ENCODE measurements around the gene CCDC184. TPM values are rescaled to one million over a fixed set of nuclear protein-coding genes. Genes with fewer than 3 reads are reported as not detected.

The CCDC184 gene
- polyA plus RNA-seq, 1 donor (not counting 4 experiments of a cell fraction or from before 2014, with no cell fraction given), result 0.21 TPM

- Histone ChIP-seq H3K79me2 (ENCODE audit: control insufficient read depth, insufficient read depth, low read length) (no peaks in the 10 kb centered on the region), H3K9me3 (ENCODE audit: control insufficient read depth, low read depth, low read length) (no peaks in the 10 kb centered on the region), H3K9ac (ENCODE audit: control insufficient read depth, extremely low read depth, insufficient read depth, low read length) (no peak overlapping the region), H4K20me1 (ENCODE audit: control insufficient read depth, extremely low read depth, insufficient read depth, low read length) (no peaks in the 10 kb centered on the region), H3K4me3 (ENCODE audit: control insufficient read depth in 2 of 3, extremely low read depth in 1 of 3, insufficient read depth in 2 of 3, low read depth in 1 of 3, low read length in 3 of 3) (peak overlapping the region in 1 of 3 experiments; percentile 55), H2AFZ (ENCODE audit: control insufficient read depth, low read length) (no peak overlapping the region), H3K36me3 (ENCODE audit: control insufficient read depth in 2 of 2, extremely low read depth in 1 of 2, insufficient read depth in 2 of 2, low read length in 2 of 2) (no peaks in the 10 kb centered on the region), H3K4me1 (ENCODE audit: control insufficient read depth, extremely low read depth, insufficient read depth, low read length) (peaks cover 14% of the 10 kb centered on the region), H3K27me3 (ENCODE audit: control insufficient read depth, extremely low read depth, insufficient read depth, low read length) (peaks cover 56% of the 10 kb centered on the region), H3K4me2 (ENCODE audit: control insufficient read depth, extremely low read depth, insufficient read depth, low read depth, low read length) (peak overlapping the region; percentile 44), H3K27ac (ENCODE audit: control insufficient read depth, insufficient read depth, low read length) (no peak overlapping the region), H3K9me1 (ENCODE audit: control insufficient read depth, extremely low read depth, insufficient read depth, low read length) (no peaks in the 10 kb centered on the region)
- dilution Hi-C loops (cut with MboI; ENCODE audit: extremely low pct_ligation_motif_present, low sequenced_read_pairs), result no loop called here
- DNase-seq (ENCODE audit: low read depth, low spot score), result no peak
- peak; percentile 5 for FAIRE-seq
- TF ChIP-seq EZH2 (IDR thresholded peaks at IDR 0.05; ENCODE audit: low read length), result no peak
- no peak for TF ChIP-seq CTCF (optimal IDR thresholded peaks at IDR 0.05 in 1 of 3, IDR thresholded peaks at IDR 0.05 in 1 of 3, conservative IDR thresholded peaks at IDR 0.05 in 1 of 3; ENCODE audit: extremely low read depth in 1 of 3, insufficient read depth in 2 of 3, low read length in 3 of 3)
These were observed 1.9 kb downstream of the CCDC184 start for GRCh38 chr12:48185181-48185919.

GRCh38 chr12:48187916-48188695 lies 4.7 kb downstream of the CCDC184 start:
- H3K9ac ChIP-seq (ENCODE audit: control insufficient read depth, extremely low read depth, insufficient read depth, low read length), result no peak overlapping the region
- FAIRE-seq (no peak), DNase-seq (ENCODE audit: low read depth, low spot score) (no peak)
- TF ChIP-seq EZH2 (IDR thresholded peaks at IDR 0.05; ENCODE audit: low read length) (no peak), CTCF (optimal IDR thresholded peaks at IDR 0.05 in 1 of 3, IDR thresholded peaks at IDR 0.05 in 1 of 3, conservative IDR thresholded peaks at IDR 0.05 in 1 of 3; ENCODE audit: extremely low read depth in 1 of 3, insufficient read depth in 2 of 3, low read length in 3 of 3) (no peak)
- no peaks in the 10 kb centered on the region for H4K20me1 ChIP-seq (ENCODE audit: control insufficient read depth, extremely low read depth, insufficient read depth, low read length)
- dilution Hi-C loops (cut with MboI; ENCODE audit: extremely low pct_ligation_motif_present, low sequenced_read_pairs), result no loop called here
- no peaks in the 10 kb centered on the region for H3K36me3 ChIP-seq (ENCODE audit: control insufficient read depth in 2 of 2, extremely low read depth in 1 of 2, insufficient read depth in 2 of 2, low read length in 2 of 2)
- H3K4me2 ChIP-seq (ENCODE audit: control insufficient read depth, extremely low read depth, insufficient read depth, low read depth, low read length), result no peak overlapping the region
- H3K4me1 ChIP-seq (ENCODE audit: control insufficient read depth, extremely low read depth, insufficient read depth, low read length), result peaks cover 14% of the 10 kb centered on the region
- no peak overlapping the region for H3K27ac ChIP-seq (ENCODE audit: control insufficient read depth, insufficient read depth, low read length)
- no peaks in the 10 kb centered on the region for H3K9me3 ChIP-seq (ENCODE audit: control insufficient read depth, low read depth, low read length)
- no peak overlapping the region for H2AFZ ChIP-seq (ENCODE audit: control insufficient read depth, low read length)
- H3K27me3 ChIP-seq (ENCODE audit: control insufficient read depth, extremely low read depth, insufficient read depth, low read length), result peaks cover 35% of the 10 kb centered on the region
- H3K79me2 ChIP-seq (ENCODE audit: control insufficient read depth, insufficient read depth, low read length), result no peaks in the 10 kb centered on the region
- H3K9me1 ChIP-seq (ENCODE audit: control insufficient read depth, extremely low read depth, insufficient read depth, low read length), result no peaks in the 10 kb centered on the region
- no peak overlapping the region for H3K4me3 ChIP-seq (ENCODE audit: control insufficient read depth in 2 of 3, extremely low read depth in 1 of 3, insufficient read depth in 2 of 3, low read depth in 1 of 3, low read length in 3 of 3)
